CD14-positive monocyte (primary cell): ENCODE results near the gene MARCHF4. TPM values are rescaled to one million over a fixed set of nuclear protein-coding genes. Genes with fewer than 3 reads are reported as not detected.

Experiments used
- DNase-seq, 3 donors: peaks; one replicate each; pipeline ENCODE4 v3.0.0-alpha.2; 2011 to 2022
- H2AFZ ChIP-seq: 2 replicates; pipeline ENCODE4 v1.6.0; 2012; ENCODE audit warnings: mild to moderate bottlenecking, low read depth, low read length, inconsistent platforms; ENCODE audit not compliant: insufficient read depth, poor library complexity, severe bottlenecking
- H3K27ac ChIP-seq, 2 donors: 1 replicate in 1 of 2; 2 replicates in 1 of 2; pipeline ENCODE4 v1.5.1; 2012 to 2013; ENCODE audit warnings: low read length in 2 of 2, control low read depth in 1 of 2, inconsistent platforms in 1 of 2, low read depth in 1 of 2, mild to moderate bottlenecking in 1 of 2
- H3K27me3 ChIP-seq, 2 donors: one replicate each; pipeline versions ENCODE4 v1.6.0 to v1.6.1; 2011 to 2013; ENCODE audit warnings: low read length in 2 of 2; ENCODE audit not compliant: control insufficient read depth in 2 of 2, insufficient read depth in 2 of 2
- H3K36me3 ChIP-seq, 2 donors: replicated peaks in 1 of 2; 1 replicate in 1 of 2; 2 replicates in 1 of 2; pipeline versions ENCODE4 v1.5.1 to v1.6.1; 2012 to 2013; ENCODE audit warnings: low read length in 2 of 2, control low read depth in 1 of 2, inconsistent platforms in 1 of 2, mild to moderate bottlenecking in 1 of 2; ENCODE audit not compliant: insufficient read depth in 2 of 2, control insufficient read depth in 1 of 2
- H3K4me1 ChIP-seq, 2 donors: 1 replicate in 1 of 2; 2 replicates in 1 of 2; pipeline versions ENCODE4 v1.5.1 to v1.6.1; 2012 to 2013; ENCODE audit warnings: low read length in 2 of 2, control low read depth in 1 of 2, inconsistent platforms in 1 of 2, mild to moderate bottlenecking in 1 of 2, moderate library complexity in 1 of 2; ENCODE audit not compliant: insufficient read depth in 2 of 2, control insufficient read depth in 1 of 2
- H3K4me2 ChIP-seq: replicated peaks from 2 replicates; pipeline ENCODE3; 2012; ENCODE audit warnings: low read length, moderate library complexity, mild to moderate bottlenecking; ENCODE audit not compliant: poor library complexity, severe bottlenecking; ENCODE audit errors: extremely low read depth
- H3K4me3 ChIP-seq, 3 experiments: fragments of 200-600 bp in 1 of 3; sonication (generic) in 1 of 3; replicated peaks in 1 of 3; 1 replicate in 2 of 3; 2 replicates in 1 of 3; pipeline ENCODE4 v1.5.1; 2011 to 2013; ENCODE audit warnings: low read length in 3 of 3, mild to moderate bottlenecking in 3 of 3, control low read depth in 2 of 3, low read depth in 2 of 3, inconsistent platforms in 1 of 3, moderate library complexity in 1 of 3
- H3K79me2 ChIP-seq: 2 replicates; pipeline ENCODE4 v1.6.0; 2012; ENCODE audit warnings: mild to moderate bottlenecking, control low read depth, inconsistent platforms, low read length, moderate library complexity; ENCODE audit not compliant: insufficient read depth
- H3K9ac ChIP-seq: 2 replicates; pipeline ENCODE4 v1.6.0; 2017; ENCODE audit warnings: low read length, mild to moderate bottlenecking; ENCODE audit not compliant: insufficient read depth, poor library complexity, severe bottlenecking
- H3K9me3 ChIP-seq, 2 donors: replicated peaks in 1 of 2; 1 replicate in 1 of 2; 2 replicates in 1 of 2; pipeline versions ENCODE4 v1.5.1 to v1.6.1; 2012 to 2013; ENCODE audit warnings: low read length in 2 of 2, control low read depth in 1 of 2; ENCODE audit not compliant: control insufficient read depth in 1 of 2, insufficient read depth in 1 of 2
- H4K20me1 ChIP-seq: 2 replicates; pipeline ENCODE4 v1.6.0; 2012; ENCODE audit warnings: mild to moderate bottlenecking, low read length, control low read depth, moderate library complexity; ENCODE audit not compliant: insufficient read depth
- H3K27ac Mint-ChIP-seq, 7 donors: one replicate each; pipeline ENCODE4 v1.8.0; 2020; ENCODE audit warnings: mild to moderate bottlenecking in 7 of 7, mixed read lengths in 7 of 7, moderate library complexity in 6 of 7, inconsistent platforms in 2 of 7
- H3K27me3 Mint-ChIP-seq, 3 donors: one replicate each; pipeline ENCODE4 v1.8.0; 2021 to 2022; ENCODE audit warnings: low read depth in 3 of 3, mild to moderate bottlenecking in 3 of 3, mixed read lengths in 3 of 3, moderate library complexity in 3 of 3, inconsistent platforms in 1 of 3
- H3K36me3 Mint-ChIP-seq, 2 donors: one replicate each; pipeline ENCODE4 v1.8.0; 2020; ENCODE audit warnings: mixed read lengths in 2 of 2, inconsistent platforms in 1 of 2, mild to moderate bottlenecking in 1 of 2
- H3K4me1 Mint-ChIP-seq: one replicate; pipeline ENCODE4 v1.8.0; 2020; ENCODE audit warnings: mild to moderate bottlenecking, mixed read lengths
- H3K4me3 Mint-ChIP-seq, 2 donors: one replicate each; pipeline ENCODE4 v1.8.0; 2020; ENCODE audit warnings: mild to moderate bottlenecking in 2 of 2, mixed read lengths in 2 of 2, moderate library complexity in 1 of 2
- H3K9me3 Mint-ChIP-seq, 7 donors: one replicate each; pipeline ENCODE4 v1.8.0; 2020 to 2022; ENCODE audit warnings: mixed read lengths in 7 of 7, mild to moderate bottlenecking in 6 of 7, moderate library complexity in 6 of 7, inconsistent platforms in 2 of 7
- CTCF ChIP-seq: fragments of 200-600 bp; IDR thresholded peaks from one replicate; pipeline ENCODE4 v1.8.0; 2022; ENCODE audit warnings: antibody characterized with exemption, mild to moderate bottlenecking
- WGBS: methylation state at CpG from one replicate; pipeline ENCODE4 v1.1.5; 2013; ENCODE audit warnings: missing lambda C conversion rate; ENCODE audit not compliant: insufficient coverage; 5-methylcytosine and 5-hydroxymethylcytosine counted together
- intact Hi-C, 2 donors: fragments of 100-400 bp; cut with micrococcal nuclease; formaldehyde crosslinking; loops; one replicate each; pipeline versions ENCODE4 v1.15.0 to v1.15.1; 2023
- polyA plus RNA-seq, 3 donors: library from polyadenylated mRNA; depleted of rRNA in 1 of 3; unstranded in 2 of 3; stranded (reverse) in 1 of 3; fragments of 300-500 nt in 2 of 3; fragments of >200 nt in 1 of 3; fragmentation: Illumina TruSeq in 2 of 3; gene quantifications; 1 replicate in 2 of 3; 2 replicates in 1 of 3; pipeline ENCODE4 v1.2.3, GENCODE V29; 2012 to 2021

The MARCHF4 gene
- polyA plus RNA-seq, 3 donors = not detected

DNA sequence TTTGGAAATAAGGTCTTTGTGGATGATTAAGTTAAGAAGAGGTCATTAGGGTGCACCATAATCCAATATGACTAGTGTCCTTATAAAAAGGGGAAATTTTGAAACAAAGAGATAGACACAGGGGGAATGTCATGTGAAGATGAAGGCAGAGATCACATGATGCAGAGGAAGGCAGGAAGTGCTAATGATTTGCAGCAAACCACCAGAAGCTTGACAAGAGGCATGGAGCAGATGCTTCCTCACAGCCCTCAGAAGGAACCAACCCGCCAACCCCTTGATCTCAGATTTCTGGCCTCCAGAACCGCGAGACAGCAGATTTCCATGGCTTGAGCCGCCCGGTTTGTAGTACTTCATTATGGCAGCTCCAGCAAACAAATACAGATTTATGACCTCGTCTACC lies 22.6 kb upstream of the MARCHF4 start:
- Mint-ChIP-seq H3K27ac (peak overlapping the region in 3 of 7 donors; percentile 21 to 69 (median 58)), H3K4me1 (peaks cover 14% of the 10 kb centered on the region), H3K4me3 (peak overlapping the region in 1 of 2 donors; percentile 32), H3K27me3 (peaks cover 1 to 5% (median 2%) of the 10 kb centered on the region in 3 donors), H3K9me3 (peaks cover 0 to 4% (median 0%) of the 10 kb centered on the region in 7 donors), H3K36me3 (no peaks in the 10 kb centered on the region)
- DNase-seq = peak in 2 of 3 donors; percentile 33 to 72
- Histone ChIP-seq H3K27me3 (no peaks in the 10 kb centered on the region), H3K36me3 (no peaks in the 10 kb centered on the region), H3K9me3 (no peaks in the 10 kb centered on the region), H4K20me1 (no peaks in the 10 kb centered on the region), H3K4me1 (peaks cover 14 to 18% of the 10 kb centered on the region in 2 donors), H3K4me3 (peak overlapping the region in 1 of 3 experiments; percentile 11), H3K4me2 (peak overlapping the region; percentile 10), H2AFZ (peak overlapping the region; percentile 65), H3K79me2 (no peaks in the 10 kb centered on the region), H3K27ac (no peak overlapping the region), H3K9ac (no peak overlapping the region)
- intact Hi-C loops = no loop called here
- 27% methylated on average over 6 of the region's 6 CpGs for WGBS
- TF ChIP-seq CTCF = no peak

- no peaks in the 10 kb centered on the region for H3K27me3 ChIP-seq
- no peaks in the 10 kb centered on the region for H3K36me3 Mint-ChIP-seq
- no peak for TF ChIP-seq CTCF
- H3K27ac Mint-ChIP-seq = peak overlapping the region in 3 of 7 donors; percentile 4 to 16 (median 8)
- H3K4me2 ChIP-seq = no peak overlapping the region
- intact Hi-C loops = no loop called here
- H3K4me3 Mint-ChIP-seq = no peak overlapping the region
- no peak overlapping the region for H3K9ac ChIP-seq
- peaks cover 1 to 5% (median 2%) of the 10 kb centered on the region in 3 donors for H3K27me3 Mint-ChIP-seq
- 85% methylated on average over 9 of the region's 12 CpGs for WGBS
- no peaks in the 10 kb centered on the region for H4K20me1 ChIP-seq
- no peak overlapping the region for H3K4me3 ChIP-seq
- peaks cover 30% of the 10 kb centered on the region for H3K4me1 Mint-ChIP-seq
- H3K9me3 Mint-ChIP-seq = peaks cover 0 to 4% (median 0%) of the 10 kb centered on the region in 7 donors
- no peak overlapping the region for H2AFZ ChIP-seq
- no peaks in the 10 kb centered on the region for H3K79me2 ChIP-seq
- peaks cover 31 to 32% of the 10 kb centered on the region in 2 donors for H3K4me1 ChIP-seq
- no peaks in the 10 kb centered on the region for H3K36me3 ChIP-seq
- H3K27ac ChIP-seq = no peak overlapping the region
- DNase-seq = no peak
- H3K9me3 ChIP-seq = no peaks in the 10 kb centered on the region
These were observed 20.9 kb upstream of the MARCHF4 start for GRCh38 chr2:216392945-216393840.
